ENCODE results near the gene VPS13D. TPM values are rescaled to one million over a fixed set of nuclear protein-coding genes. Genes with fewer than 3 reads are reported as not detected.

Gene VPS13D
- total and polyA plus RNA-seq, 10 donors: 10.1 to 108 (median 86.3) TPM

GRCh38 chr1:12504601-12505000 is 274.8 kb downstream of the VPS13D start:
- intact Hi-C loops (cut with DNase I; ENCODE audit: low total_unique reads): no loop called here
- no peaks in the 10 kb centered on the region for H3K9me3 ChIP-seq
- no peak for TF ChIP-seq POLR2A (IDR thresholded peaks at IDR 0.05)
- TF ChIP-seq, protein P1, sequence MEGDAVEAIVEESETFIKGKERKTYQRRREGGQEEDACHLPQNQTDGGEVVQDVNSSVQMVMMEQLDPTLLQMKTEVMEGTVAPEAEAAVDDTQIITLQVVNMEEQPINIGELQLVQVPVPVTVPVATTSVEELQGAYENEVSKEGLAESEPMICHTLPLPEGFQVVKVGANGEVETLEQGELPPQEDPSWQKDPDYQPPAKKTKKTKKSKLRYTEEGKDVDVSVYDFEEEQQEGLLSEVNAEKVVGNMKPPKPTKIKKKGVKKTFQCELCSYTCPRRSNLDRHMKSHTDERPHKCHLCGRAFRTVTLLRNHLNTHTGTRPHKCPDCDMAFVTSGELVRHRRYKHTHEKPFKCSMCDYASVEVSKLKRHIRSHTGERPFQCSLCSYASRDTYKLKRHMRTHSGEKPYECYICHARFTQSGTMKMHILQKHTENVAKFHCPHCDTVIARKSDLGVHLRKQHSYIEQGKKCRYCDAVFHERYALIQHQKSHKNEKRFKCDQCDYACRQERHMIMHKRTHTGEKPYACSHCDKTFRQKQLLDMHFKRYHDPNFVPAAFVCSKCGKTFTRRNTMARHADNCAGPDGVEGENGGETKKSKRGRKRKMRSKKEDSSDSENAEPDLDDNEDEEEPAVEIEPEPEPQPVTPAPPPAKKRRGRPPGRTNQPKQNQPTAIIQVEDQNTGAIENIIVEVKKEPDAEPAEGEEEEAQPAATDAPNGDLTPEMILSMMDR (IDR thresholded peaks at IDR 0.05 in 8 of 11, conservative IDR thresholded peaks at IDR 0.05 in 3 of 11): no peak
- TF ChIP-seq POLR2AphosphoS5 (IDR thresholded peaks at IDR 0.05): no peak
- no peak overlapping the region for H3K4me3 ChIP-seq
- H3K27ac ChIP-seq: no peak overlapping the region
- peaks cover 0 to 92% (median 33%) of the 10 kb centered on the region in 6 donors for H3K36me3 ChIP-seq
- 93 to 97% (median 95%) methylated on average over 9 to 11 of the region's 11 CpGs for WGBS, 5 donors
- H3K27me3 ChIP-seq (replicated peaks in 1 of 7): no peaks in the 10 kb centered on the region
- no peak for DNase-seq
- peaks cover 0 to 2% (median under 1%) of the 10 kb centered on the region in 6 donors for H3K4me1 ChIP-seq

GRCh38 chr1:12505231-12505630 is 275.4 kb downstream of the VPS13D start:
- intact Hi-C loops (cut with DNase I; ENCODE audit: low total_unique reads): no loop called here
- H3K4me3 ChIP-seq: no peak overlapping the region
- TF ChIP-seq, protein P1 (IDR thresholded peaks at IDR 0.05 in 8 of 11, conservative IDR thresholded peaks at IDR 0.05 in 3 of 11): no peak
- TF ChIP-seq POLR2AphosphoS5 (IDR thresholded peaks at IDR 0.05): no peak
- TF ChIP-seq POLR2A (IDR thresholded peaks at IDR 0.05): no peak
- no peaks in the 10 kb centered on the region for H3K27me3 ChIP-seq (replicated peaks in 1 of 7)
- 95 to 98% (median 95%) methylated on average over 10 of the region's 10 CpGs for WGBS, 5 donors
- H3K4me1 ChIP-seq: peaks cover 0 to 9% (median 5%) of the 10 kb centered on the region in 6 donors
- H3K27ac ChIP-seq: no peak overlapping the region
- no peak for DNase-seq
- H3K36me3 ChIP-seq: peaks cover 0 to 93% (median 33%) of the 10 kb centered on the region in 6 donors
- H3K9me3 ChIP-seq: no peaks in the 10 kb centered on the region

- no peaks in the 10 kb centered on the region for H3K27me3 ChIP-seq (replicated peaks in 1 of 7)
- peaks cover 0 to 14% (median 9%) of the 10 kb centered on the region in 6 donors for H3K4me1 ChIP-seq
- peaks cover 0 to 92% (median 33%) of the 10 kb centered on the region in 6 donors for H3K36me3 ChIP-seq
- TF ChIP-seq POLR2A (IDR thresholded peaks at IDR 0.05) (no peak), POLR2AphosphoS5 (IDR thresholded peaks at IDR 0.05) (no peak)
- TF ChIP-seq, protein P1 (IDR thresholded peaks at IDR 0.05 in 8 of 11, conservative IDR thresholded peaks at IDR 0.05 in 3 of 11): no peak
- intact Hi-C loops (cut with DNase I; ENCODE audit: low total_unique reads): no loop called here
- no peak overlapping the region for H3K27ac ChIP-seq
- WGBS, 5 donors: 93 to 96% (median 96%) methylated on average over 11 to 12 of the region's 12 CpGs
- DNase-seq: no peak
- no peaks in the 10 kb centered on the region for H3K9me3 ChIP-seq
- no peak overlapping the region for H3K4me3 ChIP-seq
Observed at GRCh38 chr1:12505639-12506280, 275.9 kb downstream of the VPS13D start.
